Activated T-helper 1 cell treated with anti-CD3 and anti-CD28 coated beads, Interleukin-12 subunit alpha, Interleukin-12 subunit beta, Interleukin-2, Interleukin-4 antibody, amounts not matched to agents 30 ng/mL and 10 ng/mL and 1 ng/mL, durations not matched to agents 14 hours and 24 hours and 36 hours (primary cell): ENCODE data around the gene CTCF. TPM values are rescaled to one million over a fixed set of nuclear protein-coding genes. Genes with fewer than 3 reads are reported as not detected.
A peak's percentile ranks its signal among the peaks of the same experiment; 100 is the strongest.

Experiments used
- DNase-seq: peaks from one replicate; pipeline ENCODE4 v3.0.0; 2021; ENCODE audit warnings: low spot score
- H3K27ac Mint-ChIP-seq: one replicate; pipeline ENCODE4 v1.8.0; 2021; ENCODE audit warnings: mild to moderate bottlenecking, mixed read lengths
- H3K27me3 Mint-ChIP-seq: one replicate; pipeline ENCODE4 v1.8.0; 2022; ENCODE audit warnings: mild to moderate bottlenecking, moderate library complexity, mixed read lengths; ENCODE audit not compliant: insufficient read depth
- H3K36me3 Mint-ChIP-seq: one replicate; pipeline ENCODE4 v1.8.0; 2021; ENCODE audit warnings: low read depth, mixed read lengths
- H3K4me1 Mint-ChIP-seq: one replicate; pipeline ENCODE4 v1.8.0; 2021; ENCODE audit warnings: low read depth, mixed read lengths
- H3K4me3 Mint-ChIP-seq: one replicate; pipeline ENCODE4 v1.8.0; 2021; ENCODE audit warnings: mild to moderate bottlenecking, moderate library complexity, mixed read lengths
- H3K9me3 Mint-ChIP-seq: one replicate; pipeline ENCODE4 v1.8.0; 2021; ENCODE audit warnings: mixed read lengths
- intact Hi-C: fragments of 100-400 bp; cut with micrococcal nuclease; formaldehyde crosslinking; loops from one replicate; pipeline ENCODE4 v1.15.1; 2024
- total RNA-seq: library from RNA; stranded (reverse); gene quantifications from 2 replicates; pipeline ENCODE4 v1.2.3, GENCODE V29; 2022

CTCF gene
- total RNA-seq, 1 donor from 2014 or later = 64.7 TPM

GRCh38 chr16:67561824-67562525 lies 351 bp upstream of the CTCF start:
- Mint-ChIP-seq H3K27me3 (no peaks in the 10 kb centered on the region), H3K4me3 (peak overlapping the region; percentile 88), H3K27ac (peak overlapping the region; percentile 94), H3K4me1 (peaks cover 40% of the 10 kb centered on the region), H3K36me3 (peaks cover 13% of the 10 kb centered on the region), H3K9me3 (no peaks in the 10 kb centered on the region)
- peak; percentile 98 for DNase-seq
- intact Hi-C loops = loop anchor here (1.0 to 5.0 kb wide), 15 partner anchors 8 to 523 kb away; partner anchors contain the start of genes ACD, ATP6V0D1, FHOD1 and NFATC3

- Mint-ChIP-seq H3K4me3 (peak overlapping the region; percentile 90), H3K4me1 (peaks cover 39% of the 10 kb centered on the region), H3K36me3 (peaks cover 16% of the 10 kb centered on the region), H3K27me3 (no peaks in the 10 kb centered on the region), H3K27ac (peak overlapping the region; percentile 85), H3K9me3 (no peaks in the 10 kb centered on the region)
- intact Hi-C loops = loop anchor here (1.0 to 5.0 kb wide), 16 partner anchors 9 to 522 kb away; partner anchors contain the start of genes ACD, ATP6V0D1, FHOD1 and GFOD2
- peak; percentile 46 for DNase-seq
Observed at GRCh38 chr16:67562918-67563707, 787 bp downstream of the CTCF start.

DNA sequence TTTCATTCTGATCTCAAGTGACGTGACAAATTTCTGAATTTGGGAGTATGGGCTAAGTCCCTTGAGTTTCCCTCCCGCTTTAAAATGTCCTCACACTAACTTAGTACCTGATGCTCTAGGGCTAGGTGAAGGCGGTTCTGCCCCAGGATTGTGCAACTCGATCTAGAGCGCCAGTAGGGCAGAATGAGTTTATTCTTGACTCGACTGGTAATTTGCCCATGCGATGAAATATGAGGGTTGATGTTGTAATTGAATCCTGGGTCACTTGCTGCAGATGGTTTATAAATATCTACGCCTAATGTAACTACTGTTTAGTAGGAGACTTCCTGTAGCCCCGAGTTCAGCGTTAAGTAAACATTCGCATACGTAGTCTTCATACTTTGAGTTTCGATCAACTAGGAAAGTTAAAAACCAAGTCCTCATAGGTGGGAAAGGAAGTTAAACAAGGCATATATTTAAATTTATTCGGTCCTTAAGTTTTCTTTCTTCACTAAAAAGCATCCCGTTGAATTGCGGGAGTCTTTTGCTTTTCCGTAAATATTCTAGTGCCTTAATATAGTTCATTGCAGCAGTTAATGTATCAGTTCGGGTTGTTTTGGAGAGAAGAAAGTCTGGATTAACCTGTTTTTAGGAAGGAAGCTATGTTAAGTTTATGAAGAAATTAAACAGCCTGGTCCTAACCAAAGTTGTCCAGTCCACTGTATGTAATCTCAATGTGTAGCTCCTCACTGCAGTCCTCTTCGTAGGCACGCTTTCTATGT lies 1.6 kb downstream of the CTCF start:
- DNase-seq = peak; percentile 26
- Mint-ChIP-seq H3K27me3 (no peaks in the 10 kb centered on the region), H3K36me3 (peaks cover 16% of the 10 kb centered on the region), H3K27ac (peak overlapping the region; percentile 85), H3K4me3 (peak overlapping the region; percentile 90), H3K4me1 (peaks cover 39% of the 10 kb centered on the region), H3K9me3 (no peaks in the 10 kb centered on the region)
- intact Hi-C loops = loop anchor here (1.0 to 5.0 kb wide), 3 partner anchors 33 to 317 kb away; partner anchors contain the start of genes FHOD1, GFOD2 and SLC9A5

- intact Hi-C loops = no loop called here
- Mint-ChIP-seq H3K27me3 (no peaks in the 10 kb centered on the region), H3K4me3 (peak overlapping the region; percentile 90), H3K27ac (no peak overlapping the region), H3K36me3 (peaks cover 9% of the 10 kb centered on the region), H3K9me3 (no peaks in the 10 kb centered on the region), H3K4me1 (peaks cover 28% of the 10 kb centered on the region)
- DNase-seq = no peak
Observed at GRCh38 chr16:67565470-67566100, 3.3 kb downstream of the CTCF start.

DNA sequence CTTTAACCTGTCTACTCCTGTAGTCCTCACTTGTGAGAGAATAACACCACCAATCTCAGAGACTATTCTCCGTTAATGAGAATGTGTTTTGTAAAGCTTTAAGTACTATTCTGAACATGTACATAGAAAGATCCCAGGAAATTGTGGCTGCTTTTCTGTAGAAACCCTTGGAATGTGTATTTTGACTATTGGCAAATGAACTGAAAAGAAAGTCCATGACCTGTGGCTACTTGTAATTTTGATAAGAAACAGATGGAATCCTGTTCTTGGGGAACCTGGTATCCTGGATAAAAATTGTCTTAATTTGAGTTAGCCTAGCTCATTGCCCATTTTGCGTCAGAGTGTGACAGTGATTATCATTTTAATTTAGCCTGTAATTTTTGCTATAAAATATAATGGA lies 9.1 kb downstream of the CTCF start:
- peaks cover 26% of the 10 kb centered on the region for H3K36me3 Mint-ChIP-seq
- no peaks in the 10 kb centered on the region for H3K9me3 Mint-ChIP-seq
- no peaks in the 10 kb centered on the region for H3K27me3 Mint-ChIP-seq
- intact Hi-C loops = no loop called here
- H3K27ac Mint-ChIP-seq = no peak overlapping the region
- H3K4me1 Mint-ChIP-seq = peaks cover 9% of the 10 kb centered on the region
- H3K4me3 Mint-ChIP-seq = no peak overlapping the region
- no peak for DNase-seq

- Mint-ChIP-seq H3K27ac (no peak overlapping the region), H3K4me1 (peaks cover 6% of the 10 kb centered on the region), H3K27me3 (no peaks in the 10 kb centered on the region), H3K4me3 (no peak overlapping the region), H3K9me3 (no peaks in the 10 kb centered on the region), H3K36me3 (peaks cover 26% of the 10 kb centered on the region)
- intact Hi-C loops = no loop called here
- no peak for DNase-seq
Observed at GRCh38 chr16:67571981-67572431, 9.7 kb downstream of the CTCF start.

DNA sequence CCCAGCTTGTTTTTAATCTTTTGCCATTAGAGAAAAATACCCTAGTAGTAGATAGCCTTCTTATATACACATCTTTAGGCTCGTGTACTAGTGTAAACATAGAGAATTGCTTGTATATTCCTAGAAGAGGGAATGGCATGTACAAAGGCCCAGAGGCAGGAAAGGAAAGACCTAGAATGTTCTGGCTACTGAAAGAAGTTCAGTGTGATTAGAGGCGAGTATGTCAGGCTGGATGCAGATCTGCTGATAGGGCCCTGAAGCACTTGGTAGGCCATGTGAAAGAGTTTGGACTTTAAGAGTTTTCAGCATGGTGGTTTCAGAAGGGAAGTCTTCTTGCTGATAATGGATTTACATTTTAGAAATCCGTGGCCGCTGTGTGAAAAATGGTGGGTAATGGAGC lies 17.4 kb downstream of the CTCF start:
- intact Hi-C loops = no loop called here
- H3K4me1 Mint-ChIP-seq = peaks cover 6% of the 10 kb centered on the region
- H3K9me3 Mint-ChIP-seq = no peaks in the 10 kb centered on the region
- peaks cover 20% of the 10 kb centered on the region for H3K36me3 Mint-ChIP-seq
- H3K4me3 Mint-ChIP-seq = no peak overlapping the region
- H3K27me3 Mint-ChIP-seq = no peaks in the 10 kb centered on the region
- DNase-seq = no peak
- H3K27ac Mint-ChIP-seq = no peak overlapping the region

DNA sequence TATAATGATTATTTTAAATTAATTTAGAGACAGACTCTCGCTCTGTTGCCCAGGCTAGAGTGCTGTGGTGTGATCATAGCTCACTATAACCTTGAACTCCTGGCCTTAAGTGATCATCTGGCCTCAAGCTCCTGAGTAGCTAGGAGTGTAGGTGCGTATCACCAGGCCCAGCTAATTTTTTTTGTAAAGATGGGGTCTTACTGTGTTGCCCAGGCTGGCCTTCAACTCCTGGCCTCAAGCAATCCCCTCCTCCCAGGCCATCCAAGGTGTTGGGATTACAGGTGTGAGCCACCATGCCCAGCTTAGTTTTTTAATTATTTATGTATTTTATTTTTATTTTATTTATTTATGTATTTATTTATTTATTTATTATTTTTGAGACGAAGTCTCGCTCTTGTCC lies 17.9 kb downstream of the CTCF start:
- Mint-ChIP-seq H3K36me3 (peaks cover 18% of the 10 kb centered on the region), H3K27ac (no peak overlapping the region), H3K9me3 (no peaks in the 10 kb centered on the region), H3K4me1 (peaks cover 6% of the 10 kb centered on the region), H3K4me3 (no peak overlapping the region), H3K27me3 (no peaks in the 10 kb centered on the region)
- intact Hi-C loops = no loop called here
- DNase-seq = no peak

DNA sequence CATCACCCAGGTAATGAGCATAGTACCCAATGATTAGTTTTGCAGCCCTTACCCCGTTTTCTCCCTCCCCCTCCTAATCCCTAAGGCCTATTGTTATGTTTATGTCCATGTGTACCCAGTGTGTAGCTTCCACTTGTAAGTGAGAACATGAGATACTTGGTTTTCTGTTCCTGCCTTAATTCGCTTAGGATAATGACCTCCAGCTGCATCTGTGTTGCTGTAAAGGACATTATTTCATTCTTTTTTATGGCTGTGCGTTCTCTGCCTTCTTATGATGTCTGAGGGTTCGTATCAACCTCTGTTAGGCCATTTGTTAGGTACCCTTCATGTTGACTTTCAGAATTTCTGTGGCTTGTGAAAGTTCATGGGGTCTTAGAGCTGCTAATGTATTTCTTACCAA lies 31.0 kb downstream of the CTCF start:
- DNase-seq = no peak
- H3K4me3 Mint-ChIP-seq = no peak overlapping the region
- peaks cover 10% of the 10 kb centered on the region for H3K36me3 Mint-ChIP-seq
- intact Hi-C loops = no loop called here
- no peaks in the 10 kb centered on the region for H3K27me3 Mint-ChIP-seq
- no peaks in the 10 kb centered on the region for H3K9me3 Mint-ChIP-seq
- no peak overlapping the region for H3K27ac Mint-ChIP-seq
- H3K4me1 Mint-ChIP-seq = peaks cover 26% of the 10 kb centered on the region

DNA sequence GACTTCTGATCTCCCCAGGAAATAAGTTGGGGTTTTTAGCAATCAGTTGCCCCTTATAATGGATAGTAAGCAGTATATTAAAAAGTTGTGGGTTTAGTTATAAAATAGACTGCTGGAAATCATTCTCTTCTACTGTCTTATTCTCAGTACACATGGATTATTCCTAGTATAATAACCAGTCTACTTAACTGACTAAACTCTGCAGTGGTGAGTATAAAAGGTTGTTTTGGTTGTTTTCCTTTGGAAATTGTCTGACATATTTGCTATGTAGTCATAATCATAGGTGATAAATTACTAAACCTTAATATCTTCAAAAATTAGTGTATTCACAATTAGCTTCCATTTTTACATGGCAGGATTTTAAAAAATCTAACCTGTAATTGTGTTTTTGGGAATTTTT lies 31.4 kb downstream of the CTCF start:
- H3K27ac Mint-ChIP-seq = no peak overlapping the region
- no peaks in the 10 kb centered on the region for H3K27me3 Mint-ChIP-seq
- H3K4me3 Mint-ChIP-seq = no peak overlapping the region
- no peak for DNase-seq
- intact Hi-C loops = no loop called here
- H3K4me1 Mint-ChIP-seq = peaks cover 26% of the 10 kb centered on the region
- peaks cover 10% of the 10 kb centered on the region for H3K36me3 Mint-ChIP-seq
- no peaks in the 10 kb centered on the region for H3K9me3 Mint-ChIP-seq

DNA sequence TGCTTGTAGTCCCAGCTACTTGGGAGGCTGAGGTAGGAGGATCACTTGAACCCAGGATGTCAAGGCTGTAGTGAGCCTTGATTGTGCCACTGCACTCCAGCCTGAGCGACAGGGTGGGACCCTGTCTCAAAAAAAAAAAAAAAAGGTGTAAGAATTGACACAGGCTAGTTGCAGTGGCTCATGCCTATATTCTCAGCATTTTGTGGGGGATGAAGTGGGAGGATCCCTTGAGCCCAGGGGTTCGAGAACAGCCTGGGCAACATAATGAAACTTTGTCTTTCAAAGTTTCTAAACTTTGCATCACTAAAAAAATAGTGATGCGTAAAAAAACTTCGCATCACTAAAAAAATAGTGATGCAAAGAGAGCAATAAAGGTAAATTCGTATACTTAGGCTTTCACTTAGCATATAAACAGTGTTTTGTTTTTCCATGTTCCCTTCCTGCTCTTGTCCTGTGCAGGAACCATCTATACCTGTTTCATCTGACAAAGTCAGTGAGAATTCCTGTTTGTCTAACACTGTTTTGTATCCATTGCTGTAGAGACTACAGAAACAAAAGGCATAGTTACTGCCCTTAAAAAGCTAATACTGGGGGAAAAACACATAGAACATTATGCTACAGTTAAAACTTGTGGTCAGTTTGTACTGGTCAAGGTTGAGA lies 32.1 kb downstream of the CTCF start:
- no peaks in the 10 kb centered on the region for H3K27me3 Mint-ChIP-seq
- DNase-seq = no peak
- no peaks in the 10 kb centered on the region for H3K9me3 Mint-ChIP-seq
- H3K36me3 Mint-ChIP-seq = peaks cover 8% of the 10 kb centered on the region
- H3K27ac Mint-ChIP-seq = peak overlapping the region; percentile 9
- intact Hi-C loops = no loop called here
- peaks cover 26% of the 10 kb centered on the region for H3K4me1 Mint-ChIP-seq
- no peak overlapping the region for H3K4me3 Mint-ChIP-seq

GRCh38 chr16:67594956-67595355 lies 32.6 kb downstream of the CTCF start:
- H3K4me3 Mint-ChIP-seq = no peak overlapping the region
- H3K9me3 Mint-ChIP-seq = no peaks in the 10 kb centered on the region
- peaks cover 6% of the 10 kb centered on the region for H3K36me3 Mint-ChIP-seq
- no peaks in the 10 kb centered on the region for H3K27me3 Mint-ChIP-seq
- no peak for DNase-seq
- intact Hi-C loops = loop anchor here (5.0 kb wide), 1 partner anchor 33 kb away; the partner anchor contains the start of gene CTCF
- H3K27ac Mint-ChIP-seq = peak overlapping the region; percentile 61
- peaks cover 30% of the 10 kb centered on the region for H3K4me1 Mint-ChIP-seq
